ENCODE measurements around the gene SNX24.

The SNX24 gene

DNA sequence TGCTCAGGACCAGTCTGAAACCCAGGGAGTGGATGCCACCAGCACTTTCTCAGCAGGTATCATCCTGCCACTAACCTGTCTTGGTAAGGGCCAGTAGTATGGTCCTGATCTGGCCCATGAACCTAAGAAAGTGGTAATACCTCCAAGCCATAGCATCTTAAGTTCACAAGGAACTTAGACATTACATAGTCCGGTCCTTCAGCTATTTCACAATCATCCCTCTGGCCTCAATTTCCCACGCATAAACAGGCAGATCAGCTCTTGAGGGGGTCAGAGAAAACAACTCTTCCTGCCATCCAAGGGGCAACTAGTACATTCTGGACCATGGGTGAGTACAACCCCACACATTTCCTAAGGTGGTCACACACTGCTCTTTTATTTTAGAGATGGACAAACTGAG, 102.9 kb downstream of the SNX24 start:
- Histone ChIP-seq H3K27me3 (replicated peaks; ENCODE audit: control insufficient read depth, insufficient read depth, low read length) (no peaks in the 10 kb centered on the region), H3K4me3 (replicated peaks; ENCODE audit: low read depth, low read length) (no peak overlapping the region), H3K36me3 (ENCODE audit: control insufficient read depth, insufficient read depth, low read length) (no peaks in the 10 kb centered on the region)
- TF ChIP-seq, protein P1, sequence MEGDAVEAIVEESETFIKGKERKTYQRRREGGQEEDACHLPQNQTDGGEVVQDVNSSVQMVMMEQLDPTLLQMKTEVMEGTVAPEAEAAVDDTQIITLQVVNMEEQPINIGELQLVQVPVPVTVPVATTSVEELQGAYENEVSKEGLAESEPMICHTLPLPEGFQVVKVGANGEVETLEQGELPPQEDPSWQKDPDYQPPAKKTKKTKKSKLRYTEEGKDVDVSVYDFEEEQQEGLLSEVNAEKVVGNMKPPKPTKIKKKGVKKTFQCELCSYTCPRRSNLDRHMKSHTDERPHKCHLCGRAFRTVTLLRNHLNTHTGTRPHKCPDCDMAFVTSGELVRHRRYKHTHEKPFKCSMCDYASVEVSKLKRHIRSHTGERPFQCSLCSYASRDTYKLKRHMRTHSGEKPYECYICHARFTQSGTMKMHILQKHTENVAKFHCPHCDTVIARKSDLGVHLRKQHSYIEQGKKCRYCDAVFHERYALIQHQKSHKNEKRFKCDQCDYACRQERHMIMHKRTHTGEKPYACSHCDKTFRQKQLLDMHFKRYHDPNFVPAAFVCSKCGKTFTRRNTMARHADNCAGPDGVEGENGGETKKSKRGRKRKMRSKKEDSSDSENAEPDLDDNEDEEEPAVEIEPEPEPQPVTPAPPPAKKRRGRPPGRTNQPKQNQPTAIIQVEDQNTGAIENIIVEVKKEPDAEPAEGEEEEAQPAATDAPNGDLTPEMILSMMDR (IDR thresholded peaks at IDR 0.05; ENCODE audit: insufficient read depth, low read length, poor library complexity, severe bottlenecking), result no peak
- no peak for DNase-seq (ENCODE audit: extremely low read depth, insufficient read length)

DNA sequence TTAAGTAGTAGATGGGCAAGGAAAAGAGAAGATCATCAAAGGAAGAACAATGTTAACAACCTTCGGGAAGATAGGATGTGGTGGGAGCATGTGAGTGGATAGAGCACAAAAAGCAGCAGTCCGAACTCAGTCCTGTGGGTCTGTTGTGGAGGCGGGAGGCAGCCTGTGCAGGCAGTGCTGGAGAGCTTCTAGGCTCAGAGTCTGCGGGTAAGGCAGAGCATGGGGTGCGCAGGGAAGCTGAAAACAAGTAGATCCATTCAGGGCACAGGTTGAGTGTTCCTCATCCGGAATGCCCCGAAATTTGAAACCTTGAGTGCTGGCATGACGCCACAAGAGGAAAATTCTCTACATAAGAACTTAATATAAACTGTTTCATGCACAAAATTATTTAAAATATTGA, 106.2 kb downstream of the SNX24 start:
- TF ChIP-seq, protein P1 (IDR thresholded peaks at IDR 0.05; ENCODE audit: insufficient read depth, low read length, poor library complexity, severe bottlenecking), result no peak
- DNase-seq (ENCODE audit: extremely low read depth, insufficient read length), result no peak

DNA sequence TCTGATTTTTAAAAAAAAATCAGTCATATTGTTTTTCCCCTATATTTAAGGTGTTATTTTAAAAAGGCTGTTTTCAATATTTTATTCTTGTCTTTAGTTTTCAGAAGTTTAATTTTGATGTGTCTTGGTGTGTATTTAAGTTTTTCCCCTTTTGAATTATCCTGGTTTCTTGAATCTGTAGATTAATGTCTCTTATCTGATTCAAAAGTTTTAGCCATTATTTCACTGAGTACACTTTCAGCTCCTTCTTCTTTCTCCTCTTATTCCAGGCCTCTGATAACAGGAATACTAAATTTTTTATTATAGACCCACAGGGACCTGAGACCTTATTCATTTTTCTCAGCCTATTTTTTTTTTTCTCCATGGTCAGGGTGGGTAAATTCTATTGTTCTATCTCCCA, 109.3 kb downstream of the SNX24 start:
- Histone ChIP-seq H3K36me3 (ENCODE audit: control insufficient read depth, insufficient read depth, low read length) (no peaks in the 10 kb centered on the region), H3K27me3 (replicated peaks; ENCODE audit: control insufficient read depth, insufficient read depth, low read length) (no peaks in the 10 kb centered on the region), H3K4me3 (replicated peaks; ENCODE audit: low read depth, low read length) (no peak overlapping the region)
- TF ChIP-seq, protein P1 (IDR thresholded peaks at IDR 0.05; ENCODE audit: insufficient read depth, low read length, poor library complexity, severe bottlenecking), result no peak
- no peak for DNase-seq (ENCODE audit: extremely low read depth, insufficient read length)

More for the DNA sequence above, 106.2 kb downstream of the SNX24 start:
- H3K27me3 ChIP-seq (replicated peaks; ENCODE audit: control insufficient read depth, insufficient read depth, low read length), result no peaks in the 10 kb centered on the region
- no peak overlapping the region for H3K4me3 ChIP-seq (replicated peaks; ENCODE audit: low read depth, low read length)
- no peaks in the 10 kb centered on the region for H3K36me3 ChIP-seq (ENCODE audit: control insufficient read depth, insufficient read depth, low read length)

DNA sequence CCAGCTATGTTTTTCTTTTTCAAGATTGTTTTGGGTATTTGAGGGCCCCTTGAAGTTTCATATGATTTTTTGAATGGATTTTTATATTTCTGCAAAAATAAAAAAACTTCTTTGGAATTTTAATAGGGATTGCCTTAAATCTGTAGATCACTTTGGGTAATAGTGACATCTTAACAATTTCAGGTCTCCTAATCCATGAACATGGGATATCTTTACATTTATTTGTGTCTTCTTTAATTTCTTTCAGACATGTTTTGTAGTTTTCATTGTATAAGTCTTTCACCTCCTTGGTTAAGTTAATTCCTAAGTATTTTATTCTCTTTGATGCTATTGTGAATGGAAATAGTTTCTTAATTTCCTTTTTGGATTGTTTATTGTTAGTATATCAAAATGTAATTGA, 112.0 kb downstream of the SNX24 start:
- Histone ChIP-seq H3K36me3 (ENCODE audit: control insufficient read depth, insufficient read depth, low read length) (no peaks in the 10 kb centered on the region), H3K27me3 (replicated peaks; ENCODE audit: control insufficient read depth, insufficient read depth, low read length) (no peaks in the 10 kb centered on the region), H3K4me3 (replicated peaks; ENCODE audit: low read depth, low read length) (no peak overlapping the region)
- no peak for DNase-seq (ENCODE audit: extremely low read depth, insufficient read length)
- TF ChIP-seq, protein P1 (IDR thresholded peaks at IDR 0.05; ENCODE audit: insufficient read depth, low read length, poor library complexity, severe bottlenecking), result no peak

DNA sequence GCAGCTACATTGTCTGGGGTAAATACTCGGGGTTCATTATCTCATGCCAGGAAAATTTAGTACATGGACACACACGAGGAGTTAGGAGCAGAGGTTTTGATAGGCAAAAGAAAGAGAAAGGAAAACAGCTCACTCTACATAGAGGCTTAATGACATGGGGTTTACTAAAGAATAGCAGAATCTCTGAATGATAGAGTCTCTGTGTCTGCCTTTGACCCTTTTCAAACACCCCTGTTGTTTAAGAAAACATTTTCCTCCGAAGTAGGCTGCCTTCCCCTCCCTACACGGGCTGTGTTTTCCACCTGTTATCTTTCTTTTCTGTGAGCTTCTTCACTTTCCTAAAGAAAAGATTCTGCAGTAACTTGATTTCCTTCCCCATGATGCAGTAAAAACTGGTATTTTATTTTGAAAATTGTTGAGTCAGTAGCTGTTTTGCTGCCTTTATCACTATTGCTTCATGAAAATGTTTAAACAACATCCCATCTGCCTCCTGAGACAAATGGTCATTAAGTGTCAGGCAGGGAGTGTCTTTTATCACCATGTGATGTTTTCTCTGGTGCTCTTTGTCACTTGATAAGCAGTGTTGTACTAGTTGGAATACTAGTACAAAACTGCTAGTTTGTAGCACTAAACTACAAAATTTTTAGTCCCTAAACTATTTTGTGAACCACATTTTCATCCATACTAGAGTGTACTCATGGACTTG, 114.5 kb downstream of the SNX24 start:
- Histone ChIP-seq H3K27me3 (replicated peaks; ENCODE audit: control insufficient read depth, insufficient read depth, low read length) (no peaks in the 10 kb centered on the region), H3K36me3 (ENCODE audit: control insufficient read depth, insufficient read depth, low read length) (no peaks in the 10 kb centered on the region), H3K4me3 (replicated peaks; ENCODE audit: low read depth, low read length) (no peak overlapping the region)
- TF ChIP-seq, protein P1 (IDR thresholded peaks at IDR 0.05; ENCODE audit: insufficient read depth, low read length, poor library complexity, severe bottlenecking), result no peak
- DNase-seq (ENCODE audit: extremely low read depth, insufficient read length), result no peak

DNA sequence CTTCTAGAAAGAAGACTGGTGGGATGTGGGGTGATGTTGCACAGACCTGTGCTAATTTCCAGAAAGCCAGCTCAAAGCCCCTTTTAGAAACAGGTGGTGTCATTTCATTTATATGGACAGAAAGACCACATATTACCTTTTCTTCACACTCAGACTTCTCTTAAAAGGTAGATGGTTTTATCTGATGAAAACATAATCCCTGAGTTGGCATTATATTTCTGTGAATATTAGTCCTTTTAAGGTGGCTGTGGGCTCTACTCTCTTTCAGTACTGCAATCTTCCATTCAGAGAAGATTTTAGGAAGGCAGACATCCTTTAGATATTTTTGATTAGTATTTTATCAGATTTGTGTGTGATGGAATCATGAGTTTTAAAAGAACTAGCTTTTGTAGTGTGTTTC, 117.9 kb downstream of the SNX24 start:
- H3K27me3 ChIP-seq (replicated peaks; ENCODE audit: control insufficient read depth, insufficient read depth, low read length), result no peaks in the 10 kb centered on the region
- DNase-seq (ENCODE audit: extremely low read depth, insufficient read length), result no peak
- TF ChIP-seq, protein P1 (IDR thresholded peaks at IDR 0.05; ENCODE audit: insufficient read depth, low read length, poor library complexity, severe bottlenecking), result no peak
- H3K36me3 ChIP-seq (ENCODE audit: control insufficient read depth, insufficient read depth, low read length), result no peaks in the 10 kb centered on the region
- no peak overlapping the region for H3K4me3 ChIP-seq (replicated peaks; ENCODE audit: low read depth, low read length)

Data from GM06990 (cell line).